WTC11 (cell line): ENCODE data around the gene TAF4. TPM values are rescaled to one million over a fixed set of nuclear protein-coding genes. Genes with fewer than 3 reads are reported as not detected.

Source experiments
- ATAC-seq: fragments of 200-7000 bp; cut with Tn5 transposase; 2 replicates; pipeline ENCODE4 v1.10.0; 2021; ENCODE audit warnings: mild to moderate bottlenecking, moderate library complexity
- CTCF ChIA-PET: fragments of 300-600 bp; sonication (Branson Sonifier 250); formaldehyde crosslinking; loops from one replicate; lab custom pipeline; 2021; ENCODE audit warnings: antibody characterized with exemption; lab: Charles Lee
- POLR2A ChIA-PET: fragments of 350-600 bp; sonication (Branson Sonifier 250); formaldehyde crosslinking; loops from one replicate; lab custom pipeline; 2021; ENCODE audit warnings: antibody characterized with exemption; lab: Charles Lee
- DNase-seq: peaks from one replicate; pipeline ENCODE4 v3.0.0; 2021; ENCODE audit warnings: low spot score
- H3K27ac Mint-ChIP-seq: 2 replicates; pipeline ENCODE4 v1.8.0; 2021; ENCODE audit warnings: mixed read lengths
- H3K27me3 Mint-ChIP-seq: 2 replicates; pipeline ENCODE4 v1.8.0; 2021; ENCODE audit warnings: low read depth, mild to moderate bottlenecking, moderate library complexity, mixed read lengths
- H3K36me3 Mint-ChIP-seq: 2 replicates; pipeline ENCODE4 v1.8.0; 2021; ENCODE audit warnings: mixed read lengths
- H3K4me1 Mint-ChIP-seq: 2 replicates; pipeline ENCODE4 v1.8.0; 2022; ENCODE audit warnings: mixed read lengths
- H3K4me3 Mint-ChIP-seq: 2 replicates; pipeline ENCODE4 v1.8.0; 2021; ENCODE audit warnings: mild to moderate bottlenecking, moderate library complexity, mixed read lengths
- H3K9me3 Mint-ChIP-seq: 2 replicates; pipeline ENCODE4 v1.8.0; 2021; ENCODE audit warnings: mixed read lengths
- ARID4B ChIP-seq: sonication (generic); formaldehyde crosslinking; IDR thresholded peaks from 2 replicates; pipeline ENCODE4 v1.8.0; 2023; ENCODE audit warnings: missing genetic modification reagents, mild to moderate bottlenecking, borderline replicate concordance
- CREB1 ChIP-seq: sonication (generic); formaldehyde crosslinking; IDR thresholded peaks from 2 replicates; pipeline ENCODE4 v1.8.0; 2023; ENCODE audit warnings: mild to moderate bottlenecking, missing genetic modification reagents
- ESRRA ChIP-seq: sonication (generic); formaldehyde crosslinking; IDR thresholded peaks from 2 replicates; pipeline ENCODE4 v1.8.1; 2022; ENCODE audit warnings: mild to moderate bottlenecking, missing genetic modification reagents, borderline replicate concordance
- FOXP1 ChIP-seq: sonication (generic); formaldehyde crosslinking; IDR thresholded peaks from 2 replicates; pipeline ENCODE4 v1.8.0; 2022; ENCODE audit warnings: missing genetic modification reagents, mild to moderate bottlenecking, moderate library complexity, borderline replicate concordance
- IRF2 ChIP-seq: sonication (generic); formaldehyde crosslinking; IDR thresholded peaks from 2 replicates; pipeline ENCODE4 v1.8.0; 2022; ENCODE audit warnings: low read depth, missing genetic modification reagents, borderline replicate concordance
- NFYB ChIP-seq: sonication (generic); formaldehyde crosslinking; conservative IDR thresholded peaks from 2 replicates; pipeline ENCODE4 v1.8.0; 2022; ENCODE audit warnings: low read depth, missing genetic modification reagents
- NR1H2 ChIP-seq: sonication (generic); formaldehyde crosslinking; IDR thresholded peaks from 2 replicates; pipeline ENCODE4 v1.9.0; 2021; ENCODE audit warnings: mild to moderate bottlenecking, moderate library complexity, missing genetic modification reagents
- NR2C2 ChIP-seq: sonication (generic); formaldehyde crosslinking; IDR thresholded peaks from 2 replicates; pipeline ENCODE4 v1.8.0; 2022; ENCODE audit warnings: mild to moderate bottlenecking, missing genetic modification reagents
- NR3C1 ChIP-seq: sonication (generic); formaldehyde crosslinking; conservative IDR thresholded peaks from 2 replicates; pipeline ENCODE4 v1.8.1; 2023; ENCODE audit warnings: low read depth, mild to moderate bottlenecking, missing genetic modification reagents
- PRRX2 ChIP-seq: fragments of 250-450 bp; sonication (Bioruptor Pico); IDR thresholded peaks from 2 replicates; pipeline ENCODE4 v1.8.0; 2021; ENCODE audit warnings: mild to moderate bottlenecking
- ZNF219 ChIP-seq: sonication (generic); formaldehyde crosslinking; IDR thresholded peaks from 2 replicates; pipeline ENCODE4 v1.8.0; 2023; ENCODE audit warnings: missing genetic modification reagents, mild to moderate bottlenecking, borderline replicate concordance
- ZNF263 ChIP-seq: sonication (generic); formaldehyde crosslinking; IDR thresholded peaks from 2 replicates; pipeline ENCODE4 v1.8.1; 2022; ENCODE audit warnings: low read depth, mild to moderate bottlenecking, moderate library complexity, missing genetic modification reagents
- total RNA-seq: library from RNA; stranded (reverse); gene quantifications from 3 replicates; pipeline ENCODE4 v1.2.3, GENCODE V29; 2021
- TF ChIP-seq, protein P1 (sequence below): sonication (generic); formaldehyde crosslinking; IDR thresholded peaks from 2 replicates; pipeline ENCODE4 v1.8.0; 2022; ENCODE audit warnings: missing genetic modification reagents
- TF ChIP-seq, protein P2 (sequence below): fragments of 250-450 bp; sonication (Bioruptor Pico); IDR thresholded peaks from 2 replicates; pipeline ENCODE4 v1.9.0; 2021; ENCODE audit warnings: moderate library complexity, mild to moderate bottlenecking, inconsistent platforms, borderline replicate concordance
- TF ChIP-seq, protein P3 (sequence below): fragments of 250-450 bp; sonication (Bioruptor Pico); IDR thresholded peaks from 2 replicates; pipeline ENCODE4 v1.9.0; 2021; ENCODE audit warnings: mild to moderate bottlenecking
- TF ChIP-seq, protein P4 (sequence below): sonication (generic); formaldehyde crosslinking; IDR thresholded peaks from 2 replicates; pipeline ENCODE4 v1.8.1; 2022; ENCODE audit warnings: mild to moderate bottlenecking, moderate library complexity, missing genetic modification reagents

The TAF4 gene
- total RNA-seq, 1 experiment from 2014 or later = 34.4 TPM

DNA sequence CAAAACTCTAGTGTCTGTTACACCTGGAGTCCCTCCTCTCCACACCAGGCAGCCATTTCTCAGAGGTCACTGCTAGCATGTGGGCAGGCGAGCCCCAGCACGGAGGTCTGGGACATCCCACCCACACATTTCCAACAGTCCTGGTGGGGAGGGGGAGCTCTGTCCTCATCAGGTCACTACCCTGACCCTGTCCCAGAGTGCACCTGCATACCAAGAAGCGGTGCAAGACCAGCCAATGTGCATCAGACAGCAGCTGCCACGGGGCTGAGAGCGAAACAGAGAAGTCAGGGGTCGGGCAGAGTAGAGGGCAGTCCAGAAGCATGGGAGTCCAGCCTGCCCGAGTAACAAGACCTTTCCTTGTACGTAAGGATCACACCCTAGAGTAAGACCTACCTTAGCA, 71.1 kb downstream of the TAF4 start (continued):
- TF ChIP-seq, protein P1, sequence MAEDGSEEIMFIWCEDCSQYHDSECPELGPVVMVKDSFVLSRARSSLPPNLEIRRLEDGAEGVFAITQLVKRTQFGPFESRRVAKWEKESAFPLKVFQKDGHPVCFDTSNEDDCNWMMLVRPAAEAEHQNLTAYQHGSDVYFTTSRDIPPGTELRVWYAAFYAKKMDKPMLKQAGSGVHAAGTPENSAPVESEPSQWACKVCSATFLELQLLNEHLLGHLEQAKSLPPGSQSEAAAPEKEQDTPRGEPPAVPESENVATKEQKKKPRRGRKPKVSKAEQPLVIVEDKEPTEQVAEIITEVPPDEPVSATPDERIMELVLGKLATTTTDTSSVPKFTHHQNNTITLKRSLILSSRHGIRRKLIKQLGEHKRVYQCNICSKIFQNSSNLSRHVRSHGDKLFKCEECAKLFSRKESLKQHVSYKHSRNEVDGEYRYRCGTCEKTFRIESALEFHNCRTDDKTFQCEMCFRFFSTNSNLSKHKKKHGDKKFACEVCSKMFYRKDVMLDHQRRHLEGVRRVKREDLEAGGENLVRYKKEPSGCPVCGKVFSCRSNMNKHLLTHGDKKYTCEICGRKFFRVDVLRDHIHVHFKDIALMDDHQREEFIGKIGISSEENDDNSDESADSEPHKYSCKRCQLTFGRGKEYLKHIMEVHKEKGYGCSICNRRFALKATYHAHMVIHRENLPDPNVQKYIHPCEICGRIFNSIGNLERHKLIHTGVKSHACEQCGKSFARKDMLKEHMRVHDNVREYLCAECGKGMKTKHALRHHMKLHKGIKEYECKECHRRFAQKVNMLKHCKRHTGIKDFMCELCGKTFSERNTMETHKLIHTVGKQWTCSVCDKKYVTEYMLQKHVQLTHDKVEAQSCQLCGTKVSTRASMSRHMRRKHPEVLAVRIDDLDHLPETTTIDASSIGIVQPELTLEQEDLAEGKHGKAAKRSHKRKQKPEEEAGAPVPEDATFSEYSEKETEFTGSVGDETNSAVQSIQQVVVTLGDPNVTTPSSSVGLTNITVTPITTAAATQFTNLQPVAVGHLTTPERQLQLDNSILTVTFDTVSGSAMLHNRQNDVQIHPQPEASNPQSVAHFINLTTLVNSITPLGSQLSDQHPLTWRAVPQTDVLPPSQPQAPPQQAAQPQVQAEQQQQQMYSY (CRISPR knock-in tag) = no peak
- no peak for TF ChIP-seq FOXP1 (CRISPR knock-in tag)
- TF ChIP-seq ZNF263 (CRISPR knock-in tag) = no peak

GRCh38 chr20:61993058-61993457, 72.6 kb downstream of the TAF4 start:
- no peak overlapping the region for H3K27ac Mint-ChIP-seq
- H3K4me1 Mint-ChIP-seq = no peaks in the 10 kb centered on the region
- H3K27me3 Mint-ChIP-seq = no peaks in the 10 kb centered on the region
- H3K9me3 Mint-ChIP-seq = peaks cover 9% of the 10 kb centered on the region
- DNase-seq (no peak), ATAC-seq (no peak)
- no peak overlapping the region for H3K4me3 Mint-ChIP-seq
- CTCF ChIA-PET = no interaction called here
- H3K36me3 Mint-ChIP-seq = peaks cover 82% of the 10 kb centered on the region
- POLR2A ChIA-PET = no interaction called here
- no peak for TF ChIP-seq ARID4B (CRISPR knock-in tag)

GRCh38 chr20:61991476-61991875, 74.2 kb downstream of the TAF4 start:
- Mint-ChIP-seq H3K27ac (no peak overlapping the region), H3K4me1 (no peaks in the 10 kb centered on the region), H3K36me3 (peaks cover 83% of the 10 kb centered on the region), H3K27me3 (no peaks in the 10 kb centered on the region), H3K9me3 (peaks cover 9% of the 10 kb centered on the region), H3K4me3 (no peak overlapping the region)
- DNase-seq = no peak
- TF ChIP-seq IRF2 = no peak
- TF ChIP-seq, protein P2, sequence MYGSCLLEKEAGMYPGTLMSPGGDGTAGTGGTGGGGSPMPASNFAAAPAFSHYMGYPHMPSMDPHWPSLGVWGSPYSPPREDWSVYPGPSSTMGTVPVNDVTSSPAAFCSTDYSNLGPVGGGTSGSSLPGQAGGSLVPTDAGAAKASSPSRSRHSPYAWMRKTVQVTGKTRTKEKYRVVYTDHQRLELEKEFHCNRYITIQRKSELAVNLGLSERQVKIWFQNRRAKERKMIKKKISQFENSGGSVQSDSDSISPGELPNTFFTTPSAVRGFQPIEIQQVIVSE (CRISPR knock-in tag) = no peak
- TF ChIP-seq, protein P3, sequence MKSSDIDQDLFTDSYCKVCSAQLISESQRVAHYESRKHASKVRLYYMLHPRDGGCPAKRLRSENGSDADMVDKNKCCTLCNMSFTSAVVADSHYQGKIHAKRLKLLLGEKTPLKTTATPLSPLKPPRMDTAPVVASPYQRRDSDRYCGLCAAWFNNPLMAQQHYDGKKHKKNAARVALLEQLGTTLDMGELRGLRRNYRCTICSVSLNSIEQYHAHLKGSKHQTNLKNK (CRISPR knock-in tag) = no peak
- no peak for TF ChIP-seq ESRRA (CRISPR knock-in tag)
- TF ChIP-seq NR2C2 (CRISPR knock-in tag) = no peak
- no peak for TF ChIP-seq NR3C1 (CRISPR knock-in tag)
- no peak for TF ChIP-seq CREB1 (CRISPR knock-in tag)
- TF ChIP-seq PRRX2 (CRISPR knock-in tag) = no peak
- TF ChIP-seq ZNF219 (CRISPR knock-in tag) = no peak
- no peak for TF ChIP-seq NFYB
- TF ChIP-seq, protein P4, sequence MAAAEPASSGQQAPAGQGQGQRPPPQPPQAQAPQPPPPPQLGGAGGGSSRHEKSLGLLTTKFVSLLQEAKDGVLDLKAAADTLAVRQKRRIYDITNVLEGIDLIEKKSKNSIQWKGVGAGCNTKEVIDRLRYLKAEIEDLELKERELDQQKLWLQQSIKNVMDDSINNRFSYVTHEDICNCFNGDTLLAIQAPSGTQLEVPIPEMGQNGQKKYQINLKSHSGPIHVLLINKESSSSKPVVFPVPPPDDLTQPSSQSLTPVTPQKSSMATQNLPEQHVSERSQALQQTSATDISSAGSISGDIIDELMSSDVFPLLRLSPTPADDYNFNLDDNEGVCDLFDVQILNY (CRISPR knock-in tag) = no peak
- no peak for TF ChIP-seq NR1H2
- ChIA-PET POLR2A (no interaction called here), CTCF (no interaction called here)
- no peak for ATAC-seq
